H9 (cell line): ENCODE data around the gene KCNMA1. TPM values are rescaled to one million over a fixed set of nuclear protein-coding genes. Genes with fewer than 3 reads are reported as not detected.
"Not testable (repeated sequence)": the region's sequence is repeated elsewhere in the genome, so short reads cannot be mapped to it uniquely, and the experiment has no call there.

Experiments
- DNase-seq: peaks from one replicate; pipeline ENCODE4 v3.0.0-alpha.2; 2017
- H2AFZ ChIP-seq: one replicate; pipeline ENCODE4 v1.6.1; 2013; ENCODE audit warnings: mild to moderate bottlenecking, low read length, control low read depth, moderate library complexity
- H2AK5ac ChIP-seq: 2 replicates; pipeline ENCODE4 v1.6.1; 2013; ENCODE audit warnings: low read length, control low read depth, mixed read lengths; ENCODE audit not compliant: insufficient read length
- H2BK120ac ChIP-seq: one replicate; pipeline ENCODE4 v1.6.1; 2013; ENCODE audit warnings: low read depth, mild to moderate bottlenecking, low read length, control low read depth, inconsistent platforms; ENCODE audit not compliant: poor library complexity, severe bottlenecking
- H2BK12ac ChIP-seq: 2 replicates; pipeline ENCODE4 v1.6.1; 2013; ENCODE audit warnings: low read length, control low read depth, mixed read lengths, low read depth; ENCODE audit not compliant: insufficient read length
- H2BK15ac ChIP-seq: 2 replicates; pipeline ENCODE4 v1.6.1; 2013; ENCODE audit warnings: low read depth, low read length, control low read depth
- H2BK20ac ChIP-seq: one replicate; pipeline ENCODE4 v1.6.1; 2013; ENCODE audit warnings: low read depth, mild to moderate bottlenecking, low read length, control low read depth, inconsistent platforms; ENCODE audit not compliant: poor library complexity, severe bottlenecking
- H2BK5ac ChIP-seq: 2 replicates; pipeline ENCODE4 v1.6.1; 2013; ENCODE audit warnings: low read length, control low read depth, mixed read lengths; ENCODE audit not compliant: insufficient read length
- H3K14ac ChIP-seq: 2 replicates; pipeline ENCODE4 v1.6.1; 2013; ENCODE audit warnings: low read length, control low read depth; ENCODE audit not compliant: insufficient read depth
- H3K18ac ChIP-seq: 2 replicates; pipeline ENCODE4 v1.6.1; 2013; ENCODE audit warnings: low read depth, mild to moderate bottlenecking, mixed read lengths, low read length, control low read depth; ENCODE audit not compliant: insufficient read length
- H3K23ac ChIP-seq: 2 replicates; pipeline ENCODE4 v1.6.1; 2013; ENCODE audit warnings: low read length, control low read depth, mixed read lengths, low read depth; ENCODE audit not compliant: insufficient read length
- H3K23me2 ChIP-seq: 2 replicates; pipeline ENCODE4 v1.6.1; 2013; ENCODE audit warnings: low read depth, mild to moderate bottlenecking, mixed read lengths, low read length, control low read depth; ENCODE audit not compliant: insufficient read length, poor library complexity, severe bottlenecking
- H3K27ac ChIP-seq: 2 replicates; pipeline ENCODE4 v1.5.1; 2013; ENCODE audit warnings: low read length, control low read depth, mixed read lengths, low read depth; ENCODE audit not compliant: insufficient read length
- H3K27me3 ChIP-seq: 2 replicates; pipeline ENCODE4 v1.6.1; 2013; ENCODE audit warnings: low read length, control low read depth, inconsistent platforms; ENCODE audit not compliant: insufficient read depth
- H3K4ac ChIP-seq: 2 replicates; pipeline ENCODE4 v1.6.1; 2013; ENCODE audit warnings: low read depth, mild to moderate bottlenecking, control low read depth, inconsistent platforms, low read length, moderate library complexity
- H3K4me1 ChIP-seq: 2 replicates; pipeline ENCODE4 v1.6.1; 2013; ENCODE audit warnings: low read length, control low read depth, inconsistent platforms; ENCODE audit not compliant: insufficient read depth
- H3K4me2 ChIP-seq: 2 replicates; pipeline ENCODE4 v1.6.1; 2013; ENCODE audit warnings: low read length, control low read depth, mixed read lengths; ENCODE audit not compliant: insufficient read length, insufficient read depth
- H3K56ac ChIP-seq: 2 replicates; pipeline ENCODE4 v1.6.1; 2013; ENCODE audit warnings: low read depth, mild to moderate bottlenecking, mixed read lengths, low read length, control low read depth; ENCODE audit not compliant: insufficient read length
- H3K79me1 ChIP-seq: 2 replicates; pipeline ENCODE4 v1.6.1; 2013; ENCODE audit warnings: low read depth, mild to moderate bottlenecking, moderate library complexity, low read length, control low read depth, inconsistent platforms; ENCODE audit not compliant: insufficient read depth, poor library complexity, severe bottlenecking
- H3K79me2 ChIP-seq: 2 replicates; pipeline ENCODE4 v1.6.1; 2013; ENCODE audit warnings: low read length, control low read depth, inconsistent platforms; ENCODE audit not compliant: insufficient read depth
- H3K9ac ChIP-seq: 2 replicates; pipeline ENCODE4 v1.6.1; 2013; ENCODE audit warnings: low read length, control low read depth, mixed read lengths; ENCODE audit not compliant: insufficient read length; ENCODE audit errors: extremely low read depth
- H3K9me3 ChIP-seq: one replicate; pipeline ENCODE4 v1.6.1; 2013; ENCODE audit warnings: low read depth, low read length, inconsistent platforms; ENCODE audit not compliant: control insufficient read depth
- H3T11ph ChIP-seq: one replicate; pipeline ENCODE4 v1.6.1; 2013; ENCODE audit warnings: mild to moderate bottlenecking, low read length, control low read depth, inconsistent platforms
- H4K20me1 ChIP-seq: one replicate; pipeline ENCODE4 v1.6.1; 2013; ENCODE audit not compliant: control insufficient read depth, insufficient read length, insufficient read depth
- H4K5ac ChIP-seq: 2 replicates; pipeline ENCODE4 v1.6.1; 2013; ENCODE audit warnings: low read depth, mild to moderate bottlenecking, mixed read lengths, low read length, control low read depth; ENCODE audit not compliant: insufficient read length
- H4K8ac ChIP-seq: replicated peaks from 2 replicates; pipeline ENCODE4 v1.6.1; 2013; ENCODE audit warnings: low read length, control low read depth, mixed read lengths, low read depth; ENCODE audit not compliant: insufficient read length
- H4K91ac ChIP-seq: 2 replicates; pipeline ENCODE4 v1.6.1; 2013; ENCODE audit warnings: low read depth, mild to moderate bottlenecking, moderate library complexity, mixed read lengths, low read length, control low read depth; ENCODE audit not compliant: insufficient read length
- H3K27ac Mint-ChIP-seq, 3 experiments: 2 replicates in 2 of 3; 3 replicates in 1 of 3; pipeline ENCODE4 v1.8.0; 2020 to 2021; ENCODE audit warnings: mixed read lengths in 3 of 3, mild to moderate bottlenecking in 1 of 3, moderate library complexity in 1 of 3
- H3K27me3 Mint-ChIP-seq: 2 replicates; pipeline ENCODE4 v1.8.0; 2021; ENCODE audit warnings: low read depth, mild to moderate bottlenecking, moderate library complexity, mixed read lengths
- H3K36me3 Mint-ChIP-seq, 3 experiments: 2 replicates in 2 of 3; 3 replicates in 1 of 3; pipeline ENCODE4 v1.8.0; 2020 to 2021; ENCODE audit warnings: low read depth in 3 of 3, mixed read lengths in 3 of 3; ENCODE audit not compliant: insufficient read depth in 1 of 3
- H3K4me1 Mint-ChIP-seq, 2 experiments: 2 replicates each; pipeline ENCODE4 v1.8.0; 2020; ENCODE audit warnings: mixed read lengths in 2 of 2
- H3K4me3 Mint-ChIP-seq, 2 experiments: 2 replicates in 1 of 2; 3 replicates in 1 of 2; pipeline ENCODE4 v1.8.0; 2020 to 2021; ENCODE audit warnings: mild to moderate bottlenecking in 2 of 2, mixed read lengths in 2 of 2, moderate library complexity in 1 of 2
- H3K9me3 Mint-ChIP-seq, 2 experiments: 2 replicates in 1 of 2; 3 replicates in 1 of 2; pipeline ENCODE4 v1.8.0; 2020; ENCODE audit warnings: mild to moderate bottlenecking in 2 of 2, mixed read lengths in 2 of 2, moderate library complexity in 1 of 2
- CTCF ChIP-seq: fragments of 200-600 bp; sonication (generic); conservative IDR thresholded peaks from 3 replicates; pipeline ENCODE4 v1.8.0; 2021; ENCODE audit warnings: antibody characterized with exemption, mild to moderate bottlenecking
- WGBS: extraction: QIAGEN DNeasy Blood & Tissue Kit; methylation state at CpG from one replicate; pipeline ENCODE4 v1.1.7; 2013; ENCODE audit warnings: missing lambda C conversion rate, low lambda C conversion rate, mixed read lengths; ENCODE audit not compliant: insufficient read length; ENCODE audit errors: extremely low coverage; 5-methylcytosine and 5-hydroxymethylcytosine counted together
- total RNA-seq: library from RNA; stranded (reverse); gene quantifications from 2 replicates; pipeline ENCODE4 v1.2.1, GENCODE V29; 2021

Gene KCNMA1
- total RNA-seq, 1 experiment from 2014 or later, result 2.0 TPM

- no CpG with 5 or more reads among the region's 3 CpGs for WGBS
- no peak overlapping the region for H3T11ph ChIP-seq
- no peak overlapping the region for H2BK20ac ChIP-seq
- Mint-ChIP-seq H3K4me3 (no peak overlapping the region), H3K36me3 (no peaks in the 10 kb centered on the region), H3K9me3 (peaks cover 3 to 7% of the 10 kb centered on the region in 2 experiments; a peak in 3 of 5 replicates), H3K27me3 (peaks cover 10% of the 10 kb centered on the region), H3K4me1 (no peaks in the 10 kb centered on the region), H3K27ac (no peak overlapping the region; a peak in 1 of 7 replicates)
- no peak overlapping the region for H4K8ac ChIP-seq
- no peaks in the 10 kb centered on the region for H3K79me1 ChIP-seq
- no peaks in the 10 kb centered on the region for H3K23me2 ChIP-seq
- H4K91ac ChIP-seq, result no peak overlapping the region
- H3K4me2 ChIP-seq, result no peak overlapping the region
- no peaks in the 10 kb centered on the region for H3K4me1 ChIP-seq
- no peaks in the 10 kb centered on the region for H4K20me1 ChIP-seq
- H3K56ac ChIP-seq, result no peak overlapping the region
- H3K79me2 ChIP-seq, result no peaks in the 10 kb centered on the region
- no peaks in the 10 kb centered on the region for H3K9me3 ChIP-seq
- DNase-seq, result no peak
- no peak overlapping the region for H4K5ac ChIP-seq
- no peak overlapping the region for H2BK15ac ChIP-seq
- H3K14ac ChIP-seq, result no peak overlapping the region
- no peak overlapping the region for H2BK5ac ChIP-seq
- H3K4ac ChIP-seq, result no peak overlapping the region
- H3K27me3 ChIP-seq, result no peaks in the 10 kb centered on the region
- no peak for TF ChIP-seq CTCF
- no peak overlapping the region for H3K18ac ChIP-seq
- no peak overlapping the region for H2AFZ ChIP-seq
- no peak overlapping the region for H3K27ac ChIP-seq
- H2BK120ac ChIP-seq, result no peak overlapping the region
- no peak overlapping the region for H3K23ac ChIP-seq
- no peak overlapping the region for H3K9ac ChIP-seq
- H2AK5ac ChIP-seq, result no peak overlapping the region
- no peak overlapping the region for H2BK12ac ChIP-seq
Observed at GRCh38 chr10:77341055-77341454, 296.6 kb downstream of the KCNMA1 start.

- not testable (repeated sequence) for H2BK15ac ChIP-seq, H3K27me3 Mint-ChIP-seq, H4K8ac ChIP-seq, H3K56ac ChIP-seq, H3K27me3 ChIP-seq, H3K4me1 ChIP-seq, H3K79me2 ChIP-seq, H3K79me1 ChIP-seq, H3K4me2 ChIP-seq, H3K23me2 ChIP-seq, H3K9me3 ChIP-seq, H3T11ph ChIP-seq, H3K4me1 Mint-ChIP-seq, H3K36me3 Mint-ChIP-seq, H3K9ac ChIP-seq, H2AFZ ChIP-seq, H3K23ac ChIP-seq, H4K91ac ChIP-seq, DNase-seq, H3K4ac ChIP-seq, H2BK20ac ChIP-seq, H3K4me3 Mint-ChIP-seq, H2BK5ac ChIP-seq, H2AK5ac ChIP-seq, H3K9me3 Mint-ChIP-seq, H4K20me1 ChIP-seq, H2BK120ac ChIP-seq, H4K5ac ChIP-seq, H3K27ac Mint-ChIP-seq, H3K14ac ChIP-seq, H3K18ac ChIP-seq, H3K27ac ChIP-seq, H2BK12ac ChIP-seq
Observed at GRCh38 chr10:77339872-77340271, 297.7 kb downstream of the KCNMA1 start.
